DOHH2 (cell line): Measurements from ENCODE around the gene IFT43.

Experiments used
- H3F3A ChIP-seq: fragments of 200-600 bp; sonication (generic), shearing (Covaris generic); 2 replicates; pipeline ENCODE4 v1.6.0; 2016; ENCODE audit warnings: antibody characterized with exemption, mild to moderate bottlenecking; ENCODE audit not compliant: control insufficient read depth, insufficient read depth
- H3K27ac ChIP-seq: fragments of 200-600 bp; sonication (generic); 2 replicates; pipeline ENCODE4 v1.5.1; 2014; ENCODE audit warnings: low read depth, mild to moderate bottlenecking, low read length, moderate library complexity
- H3K27me3 ChIP-seq: fragments of 200-600 bp; sonication (generic); 2 replicates; pipeline ENCODE4 v1.6.1; 2014; ENCODE audit warnings: mild to moderate bottlenecking, low read length, mixed read lengths; ENCODE audit not compliant: control insufficient read depth
- H3K36me3 ChIP-seq: fragments of 200-600 bp; sonication (generic); 2 replicates; pipeline ENCODE4 v1.6.1; 2014; ENCODE audit warnings: mild to moderate bottlenecking, low read length, moderate library complexity, mixed read lengths; ENCODE audit not compliant: control insufficient read depth
- H3K4me1 ChIP-seq: fragments of 200-600 bp; sonication (generic); 2 replicates; pipeline ENCODE4 v1.6.1; 2014; ENCODE audit warnings: mild to moderate bottlenecking, low read length, mixed read lengths; ENCODE audit not compliant: control insufficient read depth
- H3K4me2 ChIP-seq: fragments of 200-600 bp; sonication (generic); 2 replicates; pipeline ENCODE4 v1.6.0; 2014; ENCODE audit warnings: mild to moderate bottlenecking, low read length, moderate library complexity
- H3K4me3 ChIP-seq: fragments of 200-600 bp; sonication (generic); 2 replicates; pipeline ENCODE4 v1.5.1; 2014; ENCODE audit warnings: mild to moderate bottlenecking, low read length, mixed read lengths
- H3K79me2 ChIP-seq: fragments of 200-600 bp; sonication (generic); 2 replicates; pipeline ENCODE4 v1.6.1; 2014; ENCODE audit warnings: mild to moderate bottlenecking, low read length, mixed read lengths; ENCODE audit not compliant: control insufficient read depth
- H3K9me2 ChIP-seq: fragments of 200-600 bp; sonication (generic); replicated peaks from 2 replicates; pipeline ENCODE4 v1.6.1; 2014; ENCODE audit warnings: mild to moderate bottlenecking, low read length, mixed read lengths; ENCODE audit not compliant: control insufficient read depth
- H3K9me3 ChIP-seq: fragments of 200-600 bp; sonication (generic); 2 replicates; pipeline ENCODE4 v1.6.1; 2014; ENCODE audit warnings: antibody characterized with exemption, low read length, mixed read lengths; ENCODE audit not compliant: control insufficient read depth, insufficient read depth
- H4K20me1 ChIP-seq: fragments of 200-600 bp; sonication (generic); 2 replicates; pipeline ENCODE4 v1.6.0; 2014; ENCODE audit warnings: low read depth, mild to moderate bottlenecking, antibody characterized with exemption, low read length, moderate library complexity; ENCODE audit not compliant: control insufficient read depth, insufficient read depth
- EZH2phosphoT487 ChIP-seq: fragments of 200-600 bp; sonication (generic); IDR thresholded peaks from 2 replicates; pipeline ENCODE4 v1.6.1; 2017; ENCODE audit warnings: borderline replicate concordance, mild to moderate bottlenecking, antibody characterized with exemption, low read length, moderate library complexity, mixed read lengths
- TF ChIP-seq, protein P1 (sequence below): fragments of 200-600 bp; sonication (generic); IDR thresholded peaks from one replicate; pipeline ENCODE4 v1.5.1; 2014; ENCODE audit warnings: antibody characterized with exemption, mild to moderate bottlenecking, low read depth, low read length; ENCODE audit not compliant: poor library complexity, severe bottlenecking

The IFT43 gene

DNA sequence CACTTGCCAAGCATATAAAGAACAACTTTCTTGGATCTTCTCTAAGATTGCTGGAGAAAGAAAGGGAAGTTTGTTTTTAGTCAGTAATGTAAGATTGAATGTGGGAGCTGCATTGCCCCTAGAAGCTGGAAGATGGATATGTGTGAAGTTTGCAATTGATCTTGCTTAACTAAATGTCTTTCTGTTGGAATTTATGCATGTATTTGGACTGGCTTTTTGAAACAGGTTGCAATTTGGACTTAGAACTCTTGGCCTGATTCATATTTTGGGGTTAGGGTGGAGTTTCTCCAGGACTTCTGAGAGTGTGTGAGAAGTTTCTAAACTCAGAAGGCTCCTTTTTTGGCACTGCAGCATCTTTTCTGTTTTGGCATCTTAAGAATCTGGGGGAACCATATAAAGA, 26.4 kb downstream of the IFT43 start:
- no peaks in the 10 kb centered on the region for H3K36me3 ChIP-seq
- H3K79me2 ChIP-seq, result no peaks in the 10 kb centered on the region
- H3K27ac ChIP-seq, result no peak overlapping the region

DNA sequence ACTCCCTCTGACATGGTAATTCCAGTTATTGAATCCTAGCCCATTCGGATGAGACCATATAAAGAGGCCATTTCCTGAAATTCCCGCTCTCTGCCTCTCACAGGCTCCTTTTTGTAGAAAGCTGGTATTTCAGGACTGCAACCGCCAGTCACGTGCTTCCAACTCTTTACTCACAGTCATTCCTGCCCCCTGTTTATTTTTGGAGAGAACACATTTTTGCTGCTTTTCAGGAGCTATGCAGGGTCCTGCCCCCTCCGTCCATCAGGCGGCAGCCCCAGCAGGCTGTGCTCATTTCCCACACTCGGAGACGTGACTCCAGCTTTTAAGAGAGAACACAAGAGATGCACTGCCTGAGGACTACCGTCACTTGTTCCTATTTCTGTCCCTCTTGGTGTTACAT, 26.8 kb downstream of the IFT43 start:
- Histone ChIP-seq H4K20me1 (no peaks in the 10 kb centered on the region), H3K36me3 (no peaks in the 10 kb centered on the region), H3K9me2 (no peaks in the 10 kb centered on the region), H3K79me2 (no peaks in the 10 kb centered on the region), H3K4me2 (no peak overlapping the region), H3K27ac (no peak overlapping the region), H3K4me1 (peaks cover 24% of the 10 kb centered on the region), H3K27me3 (no peaks in the 10 kb centered on the region), H3K4me3 (no peak overlapping the region), H3K9me3 (0 out of 2 replicates have a peak, but pooled peaks cover 2% of the 10 kb centered on the region), H3F3A (no peaks in the 10 kb centered on the region)
- no peak for TF ChIP-seq EZH2phosphoT487
- TF ChIP-seq, protein P1, sequence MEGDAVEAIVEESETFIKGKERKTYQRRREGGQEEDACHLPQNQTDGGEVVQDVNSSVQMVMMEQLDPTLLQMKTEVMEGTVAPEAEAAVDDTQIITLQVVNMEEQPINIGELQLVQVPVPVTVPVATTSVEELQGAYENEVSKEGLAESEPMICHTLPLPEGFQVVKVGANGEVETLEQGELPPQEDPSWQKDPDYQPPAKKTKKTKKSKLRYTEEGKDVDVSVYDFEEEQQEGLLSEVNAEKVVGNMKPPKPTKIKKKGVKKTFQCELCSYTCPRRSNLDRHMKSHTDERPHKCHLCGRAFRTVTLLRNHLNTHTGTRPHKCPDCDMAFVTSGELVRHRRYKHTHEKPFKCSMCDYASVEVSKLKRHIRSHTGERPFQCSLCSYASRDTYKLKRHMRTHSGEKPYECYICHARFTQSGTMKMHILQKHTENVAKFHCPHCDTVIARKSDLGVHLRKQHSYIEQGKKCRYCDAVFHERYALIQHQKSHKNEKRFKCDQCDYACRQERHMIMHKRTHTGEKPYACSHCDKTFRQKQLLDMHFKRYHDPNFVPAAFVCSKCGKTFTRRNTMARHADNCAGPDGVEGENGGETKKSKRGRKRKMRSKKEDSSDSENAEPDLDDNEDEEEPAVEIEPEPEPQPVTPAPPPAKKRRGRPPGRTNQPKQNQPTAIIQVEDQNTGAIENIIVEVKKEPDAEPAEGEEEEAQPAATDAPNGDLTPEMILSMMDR, result no peak

More for the DNA sequence above, 26.4 kb downstream of the IFT43 start:
- Histone ChIP-seq H3K4me2 (no peak overlapping the region), H3F3A (no peaks in the 10 kb centered on the region), H3K27me3 (no peaks in the 10 kb centered on the region), H3K4me1 (peaks cover 19% of the 10 kb centered on the region), H3K9me2 (no peaks in the 10 kb centered on the region), H4K20me1 (no peaks in the 10 kb centered on the region), H3K4me3 (no peak overlapping the region), H3K9me3 (0 out of 2 replicates have a peak, but pooled peaks cover 2% of the 10 kb centered on the region)
- TF ChIP-seq, protein P1, result no peak
- TF ChIP-seq EZH2phosphoT487, result no peak

DNA sequence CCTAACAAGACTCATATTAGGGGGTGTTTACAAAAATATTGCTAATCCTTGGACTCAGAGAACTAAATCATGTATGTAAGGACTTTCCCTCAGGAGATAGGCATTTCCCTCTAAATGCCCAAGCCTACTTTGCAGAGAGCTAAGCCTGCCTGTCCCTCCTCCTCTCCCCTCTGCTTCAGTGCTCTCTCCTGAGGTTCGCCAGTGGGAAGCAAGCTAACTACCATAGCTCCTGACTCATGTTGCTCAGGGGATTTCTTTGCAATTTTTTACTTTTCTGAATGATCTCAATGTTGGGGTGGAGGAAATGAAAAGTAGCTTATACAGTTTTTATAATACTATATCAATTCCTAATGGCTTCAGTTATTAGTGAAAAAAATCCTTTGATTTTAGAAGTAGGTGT, 29.6 kb downstream of the IFT43 start:
- Histone ChIP-seq H4K20me1 (no peaks in the 10 kb centered on the region), H3K4me3 (peak overlapping the region; percentile 27; the same call in 1 of the 2 replicates), H3K9me3 (peaks cover 6% of the 10 kb centered on the region; the same call in 1 of the 2 replicates), H3K27me3 (no peaks in the 10 kb centered on the region), H3K9me2 (no peaks in the 10 kb centered on the region), H3K36me3 (no peaks in the 10 kb centered on the region), H3K27ac (no peak overlapping the region), H3K79me2 (no peaks in the 10 kb centered on the region), H3K4me1 (peaks cover 24% of the 10 kb centered on the region), H3K4me2 (peak overlapping the region; percentile 38), H3F3A (no peaks in the 10 kb centered on the region)
- TF ChIP-seq EZH2phosphoT487, result no peak
- TF ChIP-seq, protein P1, result no peak

DNA sequence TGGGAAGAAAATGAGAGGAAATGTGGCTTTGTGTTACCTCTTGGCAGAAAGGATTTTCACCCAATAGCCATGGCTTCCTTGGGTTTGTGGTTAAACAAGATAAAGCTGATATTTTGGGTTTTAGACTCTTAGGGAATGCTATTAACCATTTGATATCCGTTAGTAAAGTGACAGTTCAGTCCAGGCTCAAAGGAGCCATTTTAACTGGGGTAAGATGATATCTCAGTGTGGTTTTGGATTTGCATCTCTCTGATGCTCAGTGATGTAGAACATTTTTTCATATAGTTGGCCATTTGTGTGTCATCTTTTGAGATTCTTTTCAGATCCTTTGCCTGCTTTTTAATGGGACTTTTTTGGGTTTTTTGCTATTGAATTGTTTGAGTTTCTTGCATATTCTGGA, 30.1 kb downstream of the IFT43 start:
- no peaks in the 10 kb centered on the region for H3K27me3 ChIP-seq
- peaks cover 24% of the 10 kb centered on the region for H3K4me1 ChIP-seq
- no peak overlapping the region for H3K27ac ChIP-seq
- H3K4me3 ChIP-seq, result peak overlapping the region; percentile 27
- H3K79me2 ChIP-seq, result no peaks in the 10 kb centered on the region
- no peaks in the 10 kb centered on the region for H4K20me1 ChIP-seq
- H3K9me2 ChIP-seq, result no peaks in the 10 kb centered on the region
- H3F3A ChIP-seq, result no peaks in the 10 kb centered on the region
- TF ChIP-seq, protein P1, result no peak
- no peak for TF ChIP-seq EZH2phosphoT487
- peak overlapping the region; percentile 38 for H3K4me2 ChIP-seq
- H3K9me3 ChIP-seq, result peaks cover 9% of the 10 kb centered on the region; the same call in 1 of the 2 replicates
- no peaks in the 10 kb centered on the region for H3K36me3 ChIP-seq
